Bone marrow (tissue), 2 donors: ENCODE results near the gene ZC3H7A.
"Not testable (repeated sequence)": the region's sequence is repeated elsewhere in the genome, so short reads cannot be mapped to it uniquely, and the experiment has no call there.

Source experiments
- DNase-seq, 2 donors: peaks; one replicate each; lab custom pipeline; 2025; lab: John Stamatoyannopoulos, UW

Gene ZC3H7A

GRCh38 chr16:11797166-11797956 lies at the start of gene ZC3H7A:
ZC3H7A (minus strand) TSS chr16:11797258; CDS start chr16:11782354, 14,904 bp downstream.
- peak; percentile 73 to 86 for DNase-seq

GRCh38 chr16:11844499-11844898 lies 47.4 kb upstream of the ZC3H7A start:
- DNase-seq, result no peak

GRCh38 chr16:11843861-11844260 lies 46.8 kb upstream of the ZC3H7A start:
- no peak for DNase-seq

GRCh38 chr16:11843206-11843605 lies 46.1 kb upstream of the ZC3H7A start:
- no peak for DNase-seq

- no peak for DNase-seq
These were observed 44.0 kb upstream of the ZC3H7A start for GRCh38 chr16:11841026-11841425.

GRCh38 chr16:11836650-11837244 lies 39.7 kb upstream of the ZC3H7A start:
- no peak for DNase-seq

- no peak for DNase-seq
These were observed 39.0 kb upstream of the ZC3H7A start for GRCh38 chr16:11835891-11836649.

GRCh38 chr16:11835309-11835708 lies 38.3 kb upstream of the ZC3H7A start:
- DNase-seq, result no peak

- no peak for DNase-seq
These were observed 37.1 kb upstream of the ZC3H7A start for GRCh38 chr16:11833951-11834695.

GRCh38 chr16:11828696-11829095 lies 31.6 kb upstream of the ZC3H7A start:
- no peak for DNase-seq

GRCh38 chr16:11825520-11826165 lies 28.6 kb upstream of the ZC3H7A start:
- not testable (repeated sequence) for DNase-seq

GRCh38 chr16:11824362-11824761 lies 27.3 kb upstream of the ZC3H7A start:
- no peak for DNase-seq

- DNase-seq, result not testable (repeated sequence)
These were observed 26.6 kb upstream of the ZC3H7A start for GRCh38 chr16:11823645-11824044.

GRCh38 chr16:11819798-11820197 lies 22.7 kb upstream of the ZC3H7A start:
- peak in 1 of 2 donors; percentile 77 for DNase-seq

GRCh38 chr16:11818970-11819369 lies 21.9 kb upstream of the ZC3H7A start:
- not testable (repeated sequence) for DNase-seq

- no peak for DNase-seq
These were observed 19.1 kb upstream of the ZC3H7A start for GRCh38 chr16:11816123-11816522.

- DNase-seq, result not testable (repeated sequence)
These were observed 17.7 kb upstream of the ZC3H7A start for GRCh38 chr16:11814800-11815199.

- DNase-seq, result no peak
These were observed 9.7 kb upstream of the ZC3H7A start for GRCh38 chr16:11806721-11807120.

- DNase-seq, result no peak
These were observed 8.5 kb upstream of the ZC3H7A start for GRCh38 chr16:11805556-11805955.

- no peak for DNase-seq
These were observed 4.5 kb upstream of the ZC3H7A start for GRCh38 chr16:11801481-11802021.

- peak in 1 of 2 donors; percentile 17 for DNase-seq
These were observed 3.3 kb upstream of the ZC3H7A start for GRCh38 chr16:11800382-11800718.
